ENCODE results near the gene SMARCC2.

DNA sequence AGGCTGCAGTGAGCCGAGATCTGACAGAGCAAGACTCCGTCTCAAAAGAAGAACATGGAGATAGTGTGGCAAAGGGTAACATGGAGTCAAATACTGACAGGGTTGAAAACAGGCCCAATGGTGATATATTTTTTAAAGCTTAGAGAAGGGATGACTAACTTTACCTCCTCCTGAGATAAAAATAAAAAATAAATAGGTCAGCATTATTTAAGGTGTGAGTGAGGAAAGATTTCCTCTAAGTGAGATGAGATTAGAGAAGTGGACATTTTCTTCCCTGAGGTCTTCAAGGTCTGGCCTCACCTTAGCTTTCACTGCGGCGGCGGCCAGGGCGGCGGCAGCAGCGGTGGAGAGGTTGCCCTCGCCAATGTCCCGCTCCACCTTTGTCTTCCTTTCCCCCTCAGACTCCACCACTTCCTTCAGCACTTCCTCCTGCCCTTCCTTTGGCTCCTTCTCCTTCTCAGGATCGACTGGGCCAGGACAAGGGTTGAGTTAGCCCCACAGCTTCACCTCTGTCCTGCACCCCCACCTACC, 20.0 kb downstream of the SMARCC2 start:
- TF ChIP-seq, protein P1, sequence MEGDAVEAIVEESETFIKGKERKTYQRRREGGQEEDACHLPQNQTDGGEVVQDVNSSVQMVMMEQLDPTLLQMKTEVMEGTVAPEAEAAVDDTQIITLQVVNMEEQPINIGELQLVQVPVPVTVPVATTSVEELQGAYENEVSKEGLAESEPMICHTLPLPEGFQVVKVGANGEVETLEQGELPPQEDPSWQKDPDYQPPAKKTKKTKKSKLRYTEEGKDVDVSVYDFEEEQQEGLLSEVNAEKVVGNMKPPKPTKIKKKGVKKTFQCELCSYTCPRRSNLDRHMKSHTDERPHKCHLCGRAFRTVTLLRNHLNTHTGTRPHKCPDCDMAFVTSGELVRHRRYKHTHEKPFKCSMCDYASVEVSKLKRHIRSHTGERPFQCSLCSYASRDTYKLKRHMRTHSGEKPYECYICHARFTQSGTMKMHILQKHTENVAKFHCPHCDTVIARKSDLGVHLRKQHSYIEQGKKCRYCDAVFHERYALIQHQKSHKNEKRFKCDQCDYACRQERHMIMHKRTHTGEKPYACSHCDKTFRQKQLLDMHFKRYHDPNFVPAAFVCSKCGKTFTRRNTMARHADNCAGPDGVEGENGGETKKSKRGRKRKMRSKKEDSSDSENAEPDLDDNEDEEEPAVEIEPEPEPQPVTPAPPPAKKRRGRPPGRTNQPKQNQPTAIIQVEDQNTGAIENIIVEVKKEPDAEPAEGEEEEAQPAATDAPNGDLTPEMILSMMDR (IDR thresholded peaks at IDR 0.05), result no peak
- TF ChIP-seq SIN3A (IDR thresholded peaks at IDR 0.05; ENCODE audit: borderline replicate concordance, insufficient read depth, low read depth, low read length), result no peak
- no peak for TF ChIP-seq POLR2AphosphoS5 (IDR thresholded peaks at IDR 0.05; ENCODE audit: low read depth, low read length)
- TF ChIP-seq TCF7L2 (IDR thresholded peaks at IDR 0.05; ENCODE audit: low read depth, low read length), result no peak

Measured in Panc1 (cell line).